ENCODE data around the gene SLC66A3.
A peak's percentile ranks its signal among the peaks of the same experiment; 100 is the strongest.

SLC66A3 gene

DNA sequence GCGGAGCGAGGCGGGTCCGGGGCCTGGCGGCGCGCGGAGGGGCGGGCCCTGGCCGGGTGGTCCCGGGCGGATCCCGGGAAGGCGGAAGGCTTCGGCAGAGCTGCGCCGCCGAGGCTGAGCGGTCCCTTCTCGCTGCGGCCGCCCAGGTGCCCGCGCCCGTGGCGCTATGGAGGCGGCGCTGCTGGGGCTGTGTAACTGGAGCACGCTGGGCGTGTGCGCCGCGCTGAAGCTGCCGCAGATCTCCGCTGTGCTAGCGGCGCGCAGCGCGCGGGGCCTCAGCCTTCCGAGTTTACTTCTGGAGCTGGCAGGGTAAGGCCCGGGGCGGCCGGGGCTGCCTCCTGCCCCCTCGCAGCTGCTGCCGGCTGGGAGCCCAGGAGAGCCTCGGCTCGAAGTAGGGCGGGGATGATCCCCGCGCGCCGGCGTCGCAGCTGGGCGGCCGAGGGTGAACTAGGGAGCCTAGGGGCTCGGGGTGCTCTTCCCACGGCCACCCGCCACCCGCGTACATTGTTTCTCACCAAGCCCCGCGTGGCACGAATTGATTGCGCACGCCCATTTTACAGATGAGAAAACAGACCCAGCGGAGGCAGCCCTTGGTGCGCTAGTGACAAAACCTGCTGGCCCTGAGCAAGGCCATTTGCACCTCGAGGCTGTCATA, at the start of gene SLC66A3:
Gene SLC66A3, plus strand, starts transcription at position 87 of the 655 bp plus-strand sequence. Its CDS starts 80 bp downstream, at position 167.
- peak in 1 of 3 experiments; percentile 4 for DNase-seq (ENCODE audit: low read depth in 3 of 3)

DNA sequence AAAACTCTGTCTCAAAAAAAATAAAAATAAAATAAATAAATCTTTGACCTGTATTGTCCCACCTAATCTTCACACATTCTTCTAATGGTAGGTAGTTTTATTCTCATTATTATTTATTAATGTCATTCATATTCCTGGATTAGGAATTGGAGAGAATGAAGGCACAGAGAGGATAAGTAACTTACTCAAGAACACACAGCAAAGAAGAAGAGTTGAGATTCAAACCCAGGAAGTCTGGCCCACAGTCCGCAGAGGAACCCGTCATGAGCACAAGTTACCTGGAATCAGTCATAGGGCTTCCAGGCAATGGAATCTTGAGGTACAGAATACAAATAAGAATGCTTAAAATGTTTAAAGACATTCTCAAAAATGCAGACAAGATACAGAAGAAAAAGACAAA, 46.3 kb upstream of the SLC66A3 start:
- no peak for DNase-seq (ENCODE audit: low read depth in 3 of 3)

DNA sequence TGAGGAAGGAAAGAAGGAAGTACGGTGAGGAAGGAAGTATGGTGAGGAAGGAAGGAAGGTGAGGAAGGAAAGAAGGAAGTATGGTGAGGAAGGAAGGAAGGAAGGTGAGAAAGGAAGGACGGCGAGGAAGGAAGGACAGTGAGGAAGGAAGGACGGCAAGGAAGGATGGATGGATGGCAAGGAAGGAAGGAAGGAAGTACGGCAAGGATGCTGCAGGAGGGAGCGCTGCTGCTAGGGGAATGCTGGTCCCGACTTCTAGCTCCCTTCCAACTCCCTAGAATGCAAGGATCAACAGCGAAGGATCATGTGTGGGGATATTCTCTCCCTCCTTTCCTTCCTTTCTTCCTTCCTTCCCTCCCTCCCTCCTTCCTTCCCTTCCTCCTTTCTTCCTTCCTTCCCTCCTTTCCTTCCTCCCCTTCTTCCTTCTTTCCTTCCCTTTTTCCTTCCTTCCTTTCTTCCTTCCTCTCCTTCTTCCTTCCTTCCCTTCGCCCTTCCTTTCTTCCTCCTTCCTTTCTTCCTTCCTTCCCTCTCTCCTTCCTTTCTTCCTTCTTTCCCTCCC, 42.3 kb upstream of the SLC66A3 start:
- DNase-seq (ENCODE audit: low read depth in 3 of 3): no peak

DNA sequence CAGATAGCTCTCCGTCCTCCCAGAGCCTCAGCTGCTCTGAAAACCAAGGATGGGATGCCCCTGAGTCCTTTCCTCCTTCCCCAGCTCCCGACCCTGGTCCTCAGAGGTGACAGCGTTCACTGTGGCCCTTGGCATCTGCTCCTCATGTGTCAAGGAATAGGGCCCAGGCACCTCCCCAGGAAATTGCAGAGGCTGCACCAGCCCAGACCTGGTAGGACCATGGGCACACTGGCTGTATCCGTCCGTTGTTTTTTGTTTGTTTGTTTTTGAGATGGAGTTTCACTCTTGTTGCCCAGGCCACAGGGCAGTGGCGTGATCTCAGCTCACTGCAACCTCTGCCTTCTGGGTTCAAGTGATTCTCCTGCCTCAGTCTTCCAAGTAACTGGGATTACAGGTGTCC, 37.5 kb upstream of the SLC66A3 start:
- no peak for DNase-seq (ENCODE audit: low read depth in 3 of 3)

DNA sequence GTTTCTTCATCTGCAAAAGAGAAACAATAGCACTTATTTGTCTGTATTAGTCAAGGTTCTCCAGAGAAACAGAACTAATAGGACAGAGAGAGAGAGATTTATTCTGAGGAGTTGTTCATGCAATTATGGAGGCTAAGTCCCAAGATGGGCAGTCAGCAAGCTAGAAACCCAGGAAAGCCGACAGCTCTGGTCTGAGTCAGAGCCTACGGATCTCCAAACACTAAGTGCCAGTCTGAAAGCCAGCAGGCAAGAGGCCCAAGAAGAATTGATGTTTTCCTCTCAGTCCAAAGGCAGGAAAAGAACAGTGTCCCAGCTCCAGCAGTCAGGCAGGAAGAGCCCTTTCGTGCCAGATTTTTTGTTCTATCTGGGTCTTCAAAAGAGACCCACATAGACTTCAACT, 36.5 kb upstream of the SLC66A3 start:
- no peak for DNase-seq (ENCODE audit: low read depth in 3 of 3)

DNA sequence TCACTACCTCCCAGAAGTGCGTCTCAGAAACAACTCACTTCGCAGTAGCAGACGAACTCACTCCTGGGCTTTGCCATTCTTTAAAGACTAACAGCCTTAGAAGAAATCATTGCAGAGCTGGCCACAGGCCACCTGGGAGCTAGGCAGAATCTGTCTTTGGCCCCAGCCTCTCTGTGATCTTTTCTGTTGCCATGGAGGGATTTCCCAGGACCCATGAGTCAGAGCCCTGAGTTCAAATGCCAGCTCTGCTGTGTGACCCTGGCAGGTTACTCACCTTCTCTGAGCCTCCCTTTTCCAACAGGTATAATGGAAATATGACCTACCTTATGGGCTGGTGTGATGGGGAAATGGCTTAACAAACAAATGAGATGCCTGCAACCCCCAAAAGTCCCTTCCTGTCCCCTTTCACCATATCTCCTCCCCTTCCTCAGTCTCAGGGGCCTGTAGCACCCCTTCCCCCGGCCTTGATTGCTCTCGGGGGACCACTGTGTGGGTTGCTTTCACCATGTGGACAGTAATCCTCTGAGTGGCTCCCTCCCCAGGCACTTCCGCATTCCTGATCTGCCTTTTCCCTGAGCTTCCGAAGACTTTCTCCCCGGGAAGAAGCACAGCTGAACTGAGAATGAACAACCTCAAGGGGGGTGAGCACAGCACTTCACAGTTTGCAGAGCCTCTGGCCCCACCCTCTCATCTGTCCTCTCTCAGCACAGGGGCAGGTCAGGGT, 34.0 kb upstream of the SLC66A3 start:
- no peak for DNase-seq (ENCODE audit: low read depth in 3 of 3)

DNA sequence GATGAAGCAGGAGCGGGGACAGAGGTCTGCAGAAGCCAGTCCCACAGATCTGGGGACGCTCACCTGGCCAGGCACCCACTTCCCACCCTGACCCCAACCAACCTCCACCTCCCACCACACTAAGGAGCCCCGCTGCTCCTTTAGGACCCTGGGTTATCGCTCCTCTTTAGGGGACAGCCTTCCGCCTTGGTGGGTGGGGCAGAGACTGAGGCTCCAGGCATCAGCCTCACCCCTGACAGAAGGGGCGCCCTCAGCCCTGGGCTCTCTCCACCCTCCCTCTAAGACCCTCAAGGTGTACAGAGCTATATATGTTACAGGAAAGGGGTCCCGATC, 33.5 kb upstream of the SLC66A3 start:
- DNase-seq (ENCODE audit: low read depth in 3 of 3): no peak

DNA sequence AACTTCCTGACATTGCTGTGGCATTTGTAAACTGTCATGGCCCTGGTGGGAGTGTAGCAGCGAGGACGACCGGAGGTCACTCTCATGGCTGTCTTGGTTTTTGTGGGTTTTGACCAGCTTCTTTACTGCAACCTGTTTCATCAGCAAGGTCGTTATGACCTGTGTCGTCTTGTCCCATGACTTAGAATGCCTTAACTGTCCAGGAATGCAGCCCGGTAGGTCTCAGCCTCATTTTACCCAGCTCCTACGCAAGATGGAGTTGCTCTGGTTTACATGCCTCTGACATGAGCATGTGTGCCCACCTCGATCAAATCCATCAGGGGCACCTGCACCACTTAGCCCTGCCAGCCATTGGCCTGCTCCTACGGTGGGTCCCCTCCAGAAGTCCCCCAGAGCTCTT, 32.9 kb upstream of the SLC66A3 start:
- DNase-seq (ENCODE audit: low read depth in 3 of 3): no peak

DNA sequence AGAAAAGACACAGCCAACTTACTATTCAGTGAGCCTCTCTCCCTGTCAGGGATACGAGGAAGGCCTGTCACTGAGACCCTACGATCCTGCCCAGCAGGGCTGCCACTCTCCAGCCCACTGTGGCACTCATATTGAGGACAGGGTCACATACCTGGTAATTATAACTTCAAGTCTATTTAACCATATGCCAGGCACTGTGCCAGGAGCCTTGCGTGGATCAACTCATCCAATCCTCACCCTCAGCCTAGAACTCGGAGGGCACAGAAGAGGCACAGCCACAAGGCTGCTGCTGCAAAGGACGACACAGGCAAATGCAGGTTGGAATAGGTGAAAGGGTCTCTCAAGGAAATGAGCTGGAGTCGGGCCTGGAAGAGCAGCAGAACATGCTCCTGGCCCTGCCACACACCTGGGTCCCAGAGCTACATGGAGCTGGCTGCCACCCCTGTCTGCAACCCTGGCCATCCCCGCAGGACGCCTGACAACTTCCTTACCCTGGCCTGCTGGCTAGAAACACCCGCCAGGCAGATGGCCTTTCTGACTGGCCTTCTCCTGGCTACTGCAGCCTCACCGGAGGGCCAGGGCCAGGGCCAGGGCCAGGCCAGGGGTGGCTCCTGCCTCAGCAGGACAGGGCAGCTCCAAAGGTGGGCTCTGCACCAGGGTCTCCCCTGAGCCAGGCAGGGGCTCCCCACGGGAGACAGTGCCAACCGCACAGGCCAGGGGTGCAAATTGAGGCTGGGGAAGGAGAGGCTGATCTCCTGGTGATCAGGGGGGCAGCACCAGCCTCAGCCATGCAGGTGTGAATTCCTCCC, 32.1 kb upstream of the SLC66A3 start:
- no peak for DNase-seq (ENCODE audit: low read depth in 3 of 3)

DNA sequence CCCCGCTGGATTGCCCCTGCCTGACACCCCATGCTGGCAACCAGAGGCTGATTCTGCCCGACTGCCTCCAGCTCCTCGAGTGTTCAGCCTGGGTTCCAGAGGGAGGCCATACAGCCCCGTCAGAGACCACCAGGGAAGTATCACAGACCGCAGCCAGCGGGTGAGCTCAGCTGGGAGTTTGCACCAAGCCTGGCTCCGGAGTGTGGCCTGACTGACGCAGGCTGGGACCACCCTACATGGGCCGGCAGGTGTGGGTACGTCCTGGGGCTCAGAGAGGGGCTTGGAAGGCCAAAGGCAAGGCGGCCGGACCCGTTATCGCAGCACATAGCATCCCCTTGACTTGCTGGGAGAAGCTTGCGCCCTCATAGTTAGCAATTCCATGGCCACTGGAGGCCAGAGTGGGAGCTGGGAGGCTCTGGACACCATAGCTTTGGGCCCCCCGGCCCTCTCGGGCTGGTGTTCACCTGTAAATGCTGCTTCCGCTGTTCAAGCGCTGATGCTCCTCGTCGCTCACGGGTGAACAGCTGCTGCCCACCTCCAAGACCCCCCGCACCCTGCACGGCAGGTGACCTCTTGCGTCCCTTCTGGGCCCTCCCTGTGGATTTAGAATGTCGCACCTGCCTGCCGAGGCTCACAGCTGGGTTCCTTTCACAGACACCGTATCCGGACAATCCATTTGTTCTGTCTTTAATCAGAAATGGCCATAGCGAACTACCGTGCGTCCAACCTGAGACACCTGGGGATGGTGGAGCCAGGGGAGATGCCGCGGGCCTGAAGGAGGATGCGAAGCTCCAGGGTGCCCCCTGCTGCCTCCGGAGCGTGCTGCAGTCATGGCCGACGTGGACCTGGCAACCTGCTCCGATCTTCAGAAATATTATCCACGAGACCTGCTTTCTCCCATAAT, 31.2 kb upstream of the SLC66A3 start:
- peak; percentile 51 to 77 (median 56) for DNase-seq (ENCODE audit: low read depth in 3 of 3)

DNA sequence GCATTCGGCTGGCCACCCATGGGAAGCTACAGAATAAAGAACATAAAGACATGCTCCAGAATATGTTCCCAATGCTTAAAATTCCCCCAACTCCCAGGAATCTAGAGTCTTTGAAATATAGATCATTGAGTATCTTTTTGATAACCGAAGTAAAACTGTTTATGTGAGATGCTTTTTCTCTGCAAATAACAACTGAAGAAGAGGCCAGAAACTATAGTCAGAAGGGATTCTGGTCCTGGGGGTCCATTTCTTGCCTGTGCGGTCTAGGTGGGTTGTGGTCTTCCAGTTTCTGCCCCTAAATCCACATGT, 30.6 kb upstream of the SLC66A3 start:
- DNase-seq (ENCODE audit: low read depth in 3 of 3): no peak

DNA sequence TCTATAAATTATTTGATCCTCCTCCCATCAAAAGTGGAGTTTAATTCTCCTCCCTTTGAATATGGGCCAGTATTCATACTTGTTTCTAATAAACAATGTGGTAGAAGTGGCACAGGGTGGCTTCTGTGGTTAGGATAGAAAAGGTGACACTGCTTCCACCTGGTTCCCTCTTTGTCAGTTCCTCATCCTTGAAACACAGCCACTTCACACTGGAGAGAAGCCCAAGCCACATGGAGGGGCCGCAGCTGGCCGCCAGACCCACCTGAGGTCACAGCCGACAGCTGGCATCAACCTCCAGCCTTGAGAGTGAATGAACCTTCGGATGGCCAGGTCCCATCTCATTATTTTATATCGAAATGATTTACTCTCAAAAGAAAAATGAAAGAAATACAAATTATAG, 27.5 kb upstream of the SLC66A3 start:
- no peak for DNase-seq (ENCODE audit: low read depth in 3 of 3)

DNA sequence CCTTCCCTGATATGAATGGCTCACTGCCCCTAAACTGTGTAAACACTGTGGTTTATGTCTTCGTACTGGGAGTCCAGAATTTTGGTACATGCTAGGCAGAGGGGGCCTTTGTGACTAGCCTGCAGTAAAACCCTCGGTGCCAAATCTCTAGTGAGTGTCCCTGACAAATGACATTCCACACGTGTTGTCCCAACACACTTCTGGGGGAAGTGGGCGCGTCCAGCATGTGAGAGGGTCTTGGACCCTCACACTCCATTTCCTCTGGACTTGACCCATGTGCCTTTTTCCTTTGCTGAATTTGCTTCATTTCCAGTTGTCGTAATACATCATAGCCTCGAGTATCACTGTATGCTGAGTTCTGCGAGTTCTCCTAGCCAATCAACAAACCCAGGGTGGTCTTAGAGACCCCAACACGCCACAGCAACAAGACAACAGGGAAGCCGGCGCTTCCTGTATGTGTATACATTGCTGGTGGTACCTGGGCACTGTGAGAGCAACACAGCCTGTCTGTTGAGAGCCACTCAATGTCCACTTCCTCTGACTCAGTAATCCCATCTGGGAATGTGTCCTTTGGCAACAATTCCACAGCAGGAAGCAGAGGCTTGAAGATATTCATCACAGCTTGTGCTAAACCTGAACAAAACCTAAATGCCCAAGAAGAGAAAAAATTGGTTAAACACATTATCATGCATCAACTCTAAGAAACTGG, 26.9 kb upstream of the SLC66A3 start:
- no peak for DNase-seq (ENCODE audit: low read depth in 3 of 3)

DNA sequence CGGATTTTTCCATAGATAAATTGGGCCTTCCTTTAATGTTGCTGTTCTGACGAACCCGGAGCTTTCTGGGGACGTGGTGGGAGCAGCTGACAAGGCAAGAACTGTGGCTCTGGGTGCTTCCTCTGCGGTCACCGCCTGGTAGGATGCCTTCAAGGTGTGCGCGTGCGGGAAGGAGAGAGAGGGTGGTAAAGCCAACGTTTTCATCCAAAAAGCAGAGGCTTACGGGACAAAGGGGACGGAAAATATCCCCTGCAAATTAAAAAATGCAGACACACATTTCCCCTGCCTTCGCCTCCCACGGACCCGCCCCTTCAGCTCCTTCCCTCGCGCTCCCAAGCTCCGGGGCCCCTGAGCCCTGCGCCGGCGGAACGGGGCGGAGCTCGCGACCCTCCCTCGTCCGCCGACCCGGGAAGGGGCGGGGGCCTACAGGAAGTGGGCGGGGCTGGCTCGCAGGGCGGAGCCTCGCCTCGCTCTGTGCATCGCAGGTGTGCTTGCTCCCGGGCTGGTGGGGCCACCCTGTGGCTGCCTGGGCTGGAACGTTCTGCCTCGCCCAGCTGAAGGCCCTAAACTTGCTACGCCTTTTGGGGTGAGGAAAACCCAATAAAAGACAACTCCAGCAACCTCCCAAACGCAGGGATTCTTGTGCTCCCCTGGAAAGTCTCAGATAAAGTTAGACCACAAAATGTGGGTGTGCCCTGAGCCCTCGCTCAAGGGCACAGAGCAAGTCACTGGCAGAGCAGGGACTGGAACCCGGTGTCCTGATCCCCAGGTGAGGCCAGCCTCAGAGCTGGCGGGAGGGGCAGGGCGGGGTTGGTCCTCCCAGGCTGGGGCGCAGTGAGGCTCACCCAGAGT, 25.4 kb upstream of the SLC66A3 start:
- peak; percentile 49 to 72 (median 54) for DNase-seq (ENCODE audit: low read depth in 3 of 3)

DNA sequence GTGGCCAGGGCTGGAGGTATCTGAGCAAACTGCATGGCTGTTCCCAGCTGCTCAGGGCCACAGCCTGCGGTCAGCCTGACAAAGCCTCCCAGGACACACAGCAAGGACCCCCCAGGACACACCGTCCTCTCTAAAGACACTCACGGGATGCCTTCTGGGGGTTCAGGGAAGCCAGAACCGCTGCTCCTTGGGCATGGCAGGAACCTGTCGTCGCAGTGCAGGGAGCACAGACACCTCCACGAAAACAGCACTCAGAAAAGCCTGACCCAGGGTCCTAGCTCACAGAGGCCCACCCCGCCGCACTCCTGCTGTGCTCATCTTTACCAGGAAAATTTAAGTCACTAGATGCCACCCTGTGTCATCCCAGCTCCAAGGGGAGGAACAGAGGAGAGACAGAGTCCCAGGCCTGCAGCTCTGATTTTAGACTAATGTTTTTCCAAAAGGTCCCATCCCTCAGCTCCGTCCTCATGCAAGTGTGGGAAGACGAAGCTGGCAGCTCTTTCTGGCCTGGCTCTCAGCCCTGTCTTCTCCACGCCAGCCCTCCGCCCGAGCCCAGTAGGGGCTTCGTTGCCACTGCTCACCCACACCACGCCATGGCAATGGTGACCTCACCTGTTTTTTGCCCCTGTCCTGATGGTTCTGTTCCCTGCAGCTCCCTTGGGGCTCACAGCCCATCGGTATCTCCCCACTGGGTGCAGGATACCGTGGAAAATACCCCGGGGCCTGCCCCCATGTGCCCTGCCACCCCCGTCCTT, 23.9 kb upstream of the SLC66A3 start:
- no peak for DNase-seq (ENCODE audit: low read depth in 3 of 3)

DNA sequence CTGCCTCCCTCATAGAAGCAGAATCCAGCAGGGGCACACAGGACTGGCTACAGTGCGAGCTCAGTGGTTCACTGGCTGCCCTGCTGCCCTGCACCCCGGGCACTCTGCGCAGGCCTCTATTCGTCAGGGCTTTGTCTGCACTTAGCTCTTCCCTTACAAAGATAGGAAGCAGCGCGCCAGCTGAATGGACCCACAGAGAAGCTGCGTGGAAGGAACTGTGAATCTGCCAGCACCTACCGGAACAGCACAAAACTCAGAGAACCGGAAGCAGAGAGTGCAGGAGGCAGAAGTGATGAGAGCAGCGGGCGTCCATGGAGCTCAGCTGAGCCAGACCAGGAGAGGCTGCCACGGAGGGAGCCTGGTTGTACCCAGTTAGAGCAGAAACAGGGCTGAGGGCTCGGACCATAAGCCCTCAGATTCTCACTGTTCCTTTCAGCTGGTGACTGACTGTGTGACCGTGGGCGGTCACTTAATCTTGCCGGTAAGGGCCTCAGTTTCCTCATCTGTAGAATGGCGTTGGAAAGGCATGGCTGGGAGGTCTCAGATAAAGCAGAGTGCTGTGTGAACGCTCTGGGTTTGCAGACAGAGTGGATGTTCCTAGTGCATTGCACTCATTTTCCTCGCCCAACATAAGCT, 23.1 kb upstream of the SLC66A3 start:
- DNase-seq (ENCODE audit: low read depth in 3 of 3): no peak

DNA sequence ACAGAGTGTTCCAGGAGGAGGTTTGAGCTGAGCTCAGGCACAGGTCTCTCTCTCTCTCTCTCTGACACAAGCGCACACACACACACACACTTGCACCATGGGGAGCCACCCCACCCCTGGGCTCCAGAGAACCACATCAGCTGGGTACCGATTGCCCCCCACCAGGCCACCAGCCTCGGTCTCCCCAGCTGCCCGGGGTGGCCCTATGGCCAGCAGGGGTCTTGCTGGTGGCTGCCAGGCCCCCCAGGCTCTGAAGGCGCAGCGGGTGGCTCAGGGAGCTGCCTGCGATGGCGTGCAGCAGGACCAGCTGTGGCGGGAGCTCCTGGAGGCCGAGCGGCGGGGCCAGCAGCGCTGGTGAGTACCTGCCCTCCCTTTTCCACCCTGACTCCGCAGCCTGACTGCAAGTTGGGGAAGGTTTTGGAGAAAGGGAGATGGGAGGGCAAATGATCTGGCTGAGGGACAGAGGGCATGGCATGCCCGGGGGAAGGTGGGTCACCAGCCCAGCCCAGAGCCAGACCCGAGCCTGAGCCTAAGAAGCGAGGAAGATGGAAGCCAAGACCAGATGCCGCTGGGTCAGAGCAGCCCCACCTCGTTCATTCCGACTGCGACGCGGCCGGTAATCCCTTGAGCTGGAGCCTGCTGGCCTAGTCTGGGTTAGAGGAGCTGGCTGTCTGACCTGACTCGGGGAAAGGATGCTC, 21.9 kb upstream of the SLC66A3 start:
- no peak for DNase-seq (ENCODE audit: low read depth in 3 of 3)

DNA sequence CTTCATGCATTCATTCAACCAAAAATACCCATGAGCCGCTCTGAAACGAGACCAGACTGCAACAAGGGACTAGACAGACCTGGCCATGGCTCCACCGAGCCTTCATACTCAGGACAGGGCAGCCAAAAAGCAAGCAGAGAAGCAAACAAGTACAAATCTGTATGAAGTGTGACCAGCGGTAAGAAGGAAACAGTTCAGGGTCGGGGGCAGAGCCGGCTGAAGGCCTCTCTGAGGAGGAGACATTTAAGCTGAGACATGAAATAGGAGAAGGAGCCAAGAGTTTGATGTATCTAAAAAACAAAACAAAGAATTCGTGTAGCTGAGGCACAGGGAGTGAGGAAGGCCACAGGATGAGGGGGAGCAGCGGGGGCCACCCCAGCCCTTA, 21.3 kb upstream of the SLC66A3 start:
- DNase-seq (ENCODE audit: low read depth in 3 of 3): no peak

All from stimulated activated CD4-positive, alpha-beta T cell treated with anti-CD3 and anti-CD28 coated beads, TNF-alpha, amount 100 ng/mL, for 24 hours (primary cell).